Cardiac fibroblast (primary cell): Measurements from ENCODE around the gene CABLES1.

Experiments
- DNase-seq, 2 donors: peaks; one replicate each; pipeline versions ENCODE4 v3.0.0 to v3.0.0-alpha.2; 2010; ENCODE audit warnings: low read depth in 2 of 2
- H3K4me3 ChIP-seq, 2 donors: replicated peaks in 1 of 2; 1 replicate in 1 of 2; 2 replicates in 1 of 2; pipeline ENCODE4 v1.5.1; 2011; ENCODE audit warnings: low read depth in 2 of 2, low read length in 2 of 2, mild to moderate bottlenecking in 2 of 2, moderate library complexity in 1 of 2
- CTCF ChIP-seq: IDR thresholded peaks from one replicate; pipeline ENCODE4 v1.5.1; 2011; ENCODE audit warnings: low read depth, mild to moderate bottlenecking, low read length, inconsistent platforms

The CABLES1 gene

GRCh38 chr18:23114171-23114881, 21.0 kb upstream of the CABLES1 start:
- no peak overlapping the region for H3K4me3 ChIP-seq
- DNase-seq = no peak
- TF ChIP-seq CTCF = no peak

DNA sequence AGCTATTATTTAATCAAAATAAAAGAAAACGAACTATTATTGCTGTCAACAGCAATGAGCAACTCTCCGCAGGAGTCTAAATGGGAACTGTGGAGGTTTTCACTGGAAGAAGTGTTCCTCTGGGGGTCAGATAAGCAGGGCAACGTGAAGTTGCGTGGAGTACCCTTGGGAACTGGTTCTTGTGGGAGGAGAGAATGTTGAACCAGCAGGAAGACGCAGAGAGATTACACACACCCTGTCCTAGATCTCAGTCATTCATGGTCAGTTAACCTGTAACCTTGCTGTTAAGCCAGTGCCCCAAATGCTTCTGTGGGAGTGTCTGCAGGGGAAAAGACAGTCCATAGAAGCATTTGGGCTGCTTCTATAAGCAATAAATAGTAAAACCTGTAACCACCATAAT, 20.4 kb upstream of the CABLES1 start:
- H3K4me3 ChIP-seq = no peak overlapping the region
- peak; percentile 62 to 66 for DNase-seq
- no peak for TF ChIP-seq CTCF

DNA sequence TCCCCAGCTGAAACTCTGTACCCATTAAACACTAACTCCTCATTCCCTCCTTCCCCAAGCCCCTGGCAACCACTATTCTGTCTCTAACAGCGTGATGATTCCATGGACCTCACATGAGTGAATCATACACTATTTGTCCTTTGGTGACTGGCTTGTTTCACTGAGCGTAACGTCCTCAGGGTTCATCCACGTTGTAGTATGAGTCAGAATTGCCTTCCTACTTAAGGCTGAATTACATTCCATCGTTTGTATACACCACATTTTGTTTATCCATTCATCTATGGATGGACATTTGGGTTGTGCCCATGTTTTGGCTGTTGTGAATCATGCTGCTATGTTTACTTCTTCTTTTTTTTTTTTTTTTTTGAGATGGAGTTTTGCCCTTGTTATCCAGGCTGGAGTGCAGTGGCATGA, 19.6 kb upstream of the CABLES1 start:
- no peak for TF ChIP-seq CTCF
- DNase-seq = peak; percentile 87 to 98
- no peak overlapping the region for H3K4me3 ChIP-seq

GRCh38 chr18:23121133-23121532, 14.2 kb upstream of the CABLES1 start:
- no peak for TF ChIP-seq CTCF
- DNase-seq = no peak
- H3K4me3 ChIP-seq = no peak overlapping the region

GRCh38 chr18:23122334-23123229, 12.7 kb upstream of the CABLES1 start:
- no peak for TF ChIP-seq CTCF
- H3K4me3 ChIP-seq = no peak overlapping the region
- DNase-seq = no peak

- no peak for DNase-seq
- H3K4me3 ChIP-seq = no peak overlapping the region
- TF ChIP-seq CTCF = no peak
Observed at GRCh38 chr18:23126376-23127056, 8.8 kb upstream of the CABLES1 start.
